Endothelial cell of umbilical vein (primary cell): ENCODE measurements around the gene CCND2. TPM values are rescaled to one million over a fixed set of nuclear protein-coding genes. Genes with fewer than 3 reads are reported as not detected.
A peak's percentile ranks its signal among the peaks of the same experiment; 100 is the strongest.

Experiments
- BruUV-seq: library from RNA; stranded (reverse); fragments of 400-500 nt; replicated peaks from 2 replicates; lab custom pipeline; 2021; lab: Mats Ljungman, UMichigan
- CTCF ChIA-PET: fragments of 300-600, 350-600 bp; sonication (Branson Sonifier 250); formaldehyde crosslinking; loops from one replicate; lab custom pipeline; 2021; ENCODE audit warnings: antibody characterized with exemption, inconsistent platforms; lab: Charles Lee
- POLR2A ChIA-PET: fragments of 300-600, 350-600 bp; sonication (Branson Sonifier 250); formaldehyde crosslinking; loops from one replicate; lab custom pipeline; 2021; ENCODE audit warnings: antibody characterized with exemption, inconsistent platforms; lab: Charles Lee
- DNase-seq: peaks from one replicate; pipeline ENCODE4 v3.0.0-alpha.2; 2011; ENCODE audit warnings: low read depth, low spot score
- FAIRE-seq: peaks from 2 replicates; lab custom pipeline; 2011; peaks lifted over from hg19 to GRCh38; lab: Jason Lieb, UNC
- H2AFZ ChIP-seq: 2 replicates; pipeline ENCODE4 v1.6.0; 2012; ENCODE audit warnings: low read depth, low read length, control low read depth, inconsistent platforms
- H3K27ac ChIP-seq: 2 replicates; pipeline ENCODE4 v1.5.1; 2011; ENCODE audit warnings: low read depth, mild to moderate bottlenecking, control low read depth, low read length, moderate library complexity; ENCODE audit not compliant: insufficient read depth
- H3K27me3 ChIP-seq, 2 experiments: 2 replicates each; pipeline versions ENCODE4 v1.6.0 to v1.6.1; 2011; ENCODE audit warnings: low read length in 2 of 2, mixed read lengths in 1 of 2; ENCODE audit not compliant: control insufficient read depth in 2 of 2, insufficient read depth in 2 of 2
- H3K36me3 ChIP-seq, 2 experiments: 2 replicates in 1 of 2; 3 replicates in 1 of 2; pipeline ENCODE4 v1.5.1; 2011; ENCODE audit warnings: low read length in 2 of 2, mild to moderate bottlenecking in 1 of 2, moderate library complexity in 1 of 2; ENCODE audit not compliant: control insufficient read depth in 2 of 2, insufficient read depth in 2 of 2; ENCODE audit errors: extremely low read depth in 1 of 2
- H3K4me1 ChIP-seq: 3 replicates; pipeline ENCODE4 v1.5.1; 2011; ENCODE audit warnings: mild to moderate bottlenecking, low read length; ENCODE audit not compliant: control insufficient read depth, insufficient read depth; ENCODE audit errors: extremely low read depth
- H3K4me2 ChIP-seq: 2 replicates; pipeline ENCODE4 v1.6.1; 2011; ENCODE audit warnings: low read length, control low read depth, mixed read lengths; ENCODE audit not compliant: insufficient read depth
- H3K4me3 ChIP-seq, 3 experiments: fragments of 200-600 bp in 1 of 3; sonication (generic), shearing (Covaris generic) in 1 of 3; replicated peaks in 1 of 3; 2 replicates each; pipeline ENCODE4 v1.5.1; 2011 to 2016; ENCODE audit warnings: control low read depth in 3 of 3, low read length in 3 of 3, mild to moderate bottlenecking in 2 of 3, inconsistent platforms in 1 of 3, low read depth in 1 of 3, moderate library complexity in 1 of 3; ENCODE audit not compliant: insufficient read depth in 1 of 3
- H3K79me2 ChIP-seq: 2 replicates; pipeline ENCODE4 v1.6.0; 2012; ENCODE audit warnings: low read length, inconsistent platforms; ENCODE audit not compliant: control insufficient read depth, insufficient read depth
- H3K9ac ChIP-seq: replicated peaks from 2 replicates; pipeline ENCODE3; 2011; ENCODE audit warnings: low read length, control low read depth; ENCODE audit not compliant: insufficient read depth; ENCODE audit errors: extremely low read depth
- H3K9me1 ChIP-seq: replicated peaks from 3 replicates; pipeline ENCODE4 v1.6.0; 2011; ENCODE audit warnings: mild to moderate bottlenecking, low read length; ENCODE audit not compliant: control insufficient read depth, insufficient read depth; ENCODE audit errors: extremely low read depth
- H3K9me3 ChIP-seq: replicated peaks from 2 replicates; pipeline ENCODE4 v1.5.1; 2012; ENCODE audit warnings: low read length, inconsistent platforms; ENCODE audit not compliant: control insufficient read depth, insufficient read depth
- H4K20me1 ChIP-seq: replicated peaks from 2 replicates; pipeline ENCODE3; 2011; ENCODE audit warnings: mild to moderate bottlenecking, low read length; ENCODE audit not compliant: control insufficient read depth, insufficient read depth; ENCODE audit errors: extremely low read depth
- CTCF ChIP-seq, 2 donors: IDR thresholded peaks; 1 replicate in 1 of 2; 2 replicates in 1 of 2; pipeline ENCODE4 v1.5.1; 2011; ENCODE audit warnings: low read length in 2 of 2, mild to moderate bottlenecking in 2 of 2, moderate library complexity in 2 of 2, control low read depth in 1 of 2, inconsistent platforms in 1 of 2, low read depth in 1 of 2; ENCODE audit not compliant: insufficient read depth in 1 of 2; ENCODE audit errors: extremely low read depth in 1 of 2
- EZH2 ChIP-seq: IDR thresholded peaks from 2 replicates; pipeline ENCODE4 v1.6.1; 2012; ENCODE audit warnings: borderline replicate concordance, low read depth, mild to moderate bottlenecking, moderate library complexity, low read length, inconsistent platforms; ENCODE audit not compliant: severe bottlenecking
- FOS ChIP-seq: IDR thresholded peaks from 2 replicates; pipeline ENCODE4 v1.6.1; 2011; ENCODE audit warnings: mild to moderate bottlenecking, low read length, moderate library complexity, borderline replicate concordance; ENCODE audit not compliant: insufficient read depth
- GATA2 ChIP-seq: IDR thresholded peaks from 2 replicates; pipeline ENCODE4 v1.7.0; 2011; ENCODE audit warnings: low read depth, mild to moderate bottlenecking, moderate library complexity, mixed read lengths, low read length; ENCODE audit not compliant: insufficient read length, insufficient read depth
- JUN ChIP-seq: IDR thresholded peaks from 2 replicates; pipeline ENCODE4 v1.6.1; 2011; ENCODE audit warnings: borderline replicate concordance, low read depth; ENCODE audit not compliant: insufficient read length, insufficient read depth
- MAX ChIP-seq: IDR thresholded peaks from 2 replicates; pipeline ENCODE4 v1.6.1; 2011; ENCODE audit not compliant: insufficient read depth, insufficient read length
- MYC ChIP-seq: IDR thresholded peaks from one replicate; pipeline ENCODE4 v1.6.1; 2011; ENCODE audit warnings: mild to moderate bottlenecking, low read depth, low read length
- POLR2A ChIP-seq: IDR thresholded peaks from 2 replicates; pipeline ENCODE4 v1.6.1; 2012; ENCODE audit warnings: low read depth, mild to moderate bottlenecking, control low read depth, low read length
- POLR2AphosphoS5 ChIP-seq: IDR thresholded peaks from 2 replicates; pipeline ENCODE4 v1.6.1; 2012; ENCODE audit warnings: low read depth, mild to moderate bottlenecking, control low read depth, low read length, moderate library complexity; ENCODE audit not compliant: insufficient read depth
- dilution Hi-C: fragments of 300-500 bp; cut with MboI; formaldehyde crosslinking; loops from one replicate; pipeline ENCODE4 v1.15.0; 2019; ENCODE audit warnings: low sequenced_read_pairs; ENCODE audit not compliant: extremely low pct_ligation_motif_present
- intact Hi-C: fragments of 100-400 bp; cut with micrococcal nuclease; formaldehyde crosslinking; loops from one replicate; pipeline ENCODE4 v1.10.0; 2022
- polyA plus RNA-seq, 4 experiments: library from polyadenylated mRNA; depleted of rRNA in 3 of 4; stranded (reverse) in 3 of 4; unstranded in 1 of 4; fragments of >200 nt; gene quantifications; 2 replicates each; pipeline versions ENCODE4 v1.2.1 to v1.2.3, GENCODE V29; 2011 to 2012; ENCODE audit warnings: missing spikeins in 1 of 4
- total RNA-seq: library from RNA; stranded (reverse); gene quantifications from 2 replicates; pipeline ENCODE4 v1.2.3, GENCODE V29; 2021

The CCND2 gene
- total and polyA plus RNA-seq, 2 donors (not counting 3 experiments of a cell fraction or from before 2014, with no cell fraction given): 0.68 to 3.4 TPM

- no TSS peak for BruUV-seq
- intact Hi-C loops (loop anchor here (5.0 to 10.0 kb wide), 2 partner anchors 400 to 467 kb away; partner anchors contain the start of gene PARP11), dilution Hi-C loops (no loop called here)
- Histone ChIP-seq H3K36me3 (no peaks in the 10 kb centered on the region), H3K79me2 (no peaks in the 10 kb centered on the region), H3K9me1 (no peaks in the 10 kb centered on the region), H3K9me3 (no peaks in the 10 kb centered on the region), H3K27ac (no peak overlapping the region), H3K9ac (no peak overlapping the region), H3K4me2 (peak overlapping the region; percentile 71), H3K4me3 (peak overlapping the region in 2 of 3 experiments; percentile 15 to 26), H3K27me3 (peaks cover 72 to 93% of the 10 kb centered on the region in 2 experiments), H4K20me1 (no peaks in the 10 kb centered on the region), H2AFZ (no peak overlapping the region), H3K4me1 (peaks cover 25% of the 10 kb centered on the region)
- POLR2A ChIA-PET: interaction anchor here (0.7 kb wide), 1 partner anchor 240 kb away, joined by 9 read pairs; no protein-coding TSS in a partner anchor
- FAIRE-seq (no peak), DNase-seq (peak; percentile 60)
- CTCF ChIA-PET: interaction anchor here (0.8 to 3.0 kb wide), 4 partner anchors 164 to 972 kb away, joined by 4 to 15 read pairs (median 6); no protein-coding TSS in a partner anchor
- no peak for TF ChIP-seq CTCF (IDR thresholded peaks at IDR 0.05; ENCODE audit: extremely low read depth in 1 of 2, insufficient read depth in 1 of 2, low read depth in 1 of 2, low read length in 2 of 2)
- no peak for TF ChIP-seq MYC
- TF ChIP-seq POLR2A: no peak
- no peak for TF ChIP-seq JUN
- TF ChIP-seq POLR2AphosphoS5: no peak
- TF ChIP-seq FOS: no peak
- no peak for TF ChIP-seq EZH2
- TF ChIP-seq MAX: no peak
- TF ChIP-seq GATA2: no peak
Observed at GRCh38 chr12:4271717-4272423, 1.7 kb upstream of the CCND2 start.
